Uterus (tissue), 4 donors: ENCODE data around the gene PIK3CB. TPM values are rescaled to one million over a fixed set of nuclear protein-coding genes. Genes with fewer than 3 reads are reported as not detected.
"Not testable (repeated sequence)": the region's sequence is repeated elsewhere in the genome, so short reads cannot be mapped to it uniquely, and the experiment has no call there.

ENCODE experiments used
- DNase-seq, 2 donors: peaks; one replicate each; pipeline ENCODE4 v3.0.0-alpha.2; 2019 to 2020
- H3K27ac ChIP-seq, 2 donors: fragments of 200-600 bp; sonication (generic); 1 replicate in 1 of 2; 2 replicates in 1 of 2; pipeline ENCODE4 v1.5.1; 2016 to 2018
- H3K27me3 ChIP-seq, 2 donors: fragments of 200-600 bp; sonication (generic); one replicate each; pipeline ENCODE4 v1.5.1; 2018 to 2019; ENCODE audit warnings: control low read depth in 1 of 2
- H3K36me3 ChIP-seq, 2 donors: fragments of 200-600 bp; sonication (generic); one replicate each; pipeline ENCODE4 v1.5.1; 2019; ENCODE audit warnings: control low read depth in 1 of 2
- H3K4me1 ChIP-seq, 2 donors: fragments of 200-600 bp; sonication (generic); one replicate each; pipeline ENCODE4 v1.5.1; 2018 to 2019; ENCODE audit warnings: control low read depth in 1 of 2
- H3K4me3 ChIP-seq, 2 donors: fragments of 200-600 bp; sonication (generic); 1 replicate in 1 of 2; 2 replicates in 1 of 2; pipeline ENCODE4 v1.5.1; 2018 to 2019; ENCODE audit warnings: mild to moderate bottlenecking in 1 of 2
- H3K9me3 ChIP-seq, 2 donors: fragments of 200-600 bp; sonication (generic); one replicate each; pipeline ENCODE4 v1.5.1; 2019; ENCODE audit warnings: control low read depth in 1 of 2
- POLR2A ChIP-seq, 2 donors: fragments of 450-650 bp; IDR thresholded peaks; one replicate each; pipeline ENCODE4 v1.6.1; 2016; ENCODE audit warnings: antibody characterized with exemption in 2 of 2, mild to moderate bottlenecking in 1 of 2, moderate library complexity in 1 of 2
- intact Hi-C: fragments of 100-400 bp; cut with DNase I; formaldehyde crosslinking; loops from one replicate; pipeline ENCODE4 v1.15.1; 2023; ENCODE audit warnings: low total_unique reads
- total RNA-seq, 4 donors: library from RNA; depleted of rRNA in 3 of 4; stranded (reverse); fragments of >200 nt in 3 of 4; gene quantifications; one replicate each; pipeline versions ENCODE4 v1.1.0 to v1.2.4, GENCODE V29; 2014 to 2023
- TF ChIP-seq, protein P1 (sequence below), 4 experiments: fragments of 200-600 bp in 2 of 4; fragments of 450-650 bp in 2 of 4; sonication (generic) in 2 of 4; IDR thresholded peaks; one replicate each; pipeline ENCODE4 v1.5.1; 2016 to 2019; ENCODE audit warnings: antibody characterized with exemption in 4 of 4, mild to moderate bottlenecking in 2 of 4, moderate library complexity in 1 of 4
- donor health status: DM: yes; HTN: yes; CAD: no.

PIK3CB gene
- total RNA-seq, 4 donors from 2014 or later, result 5.6 to 37.5 (median 17.0) TPM

DNA sequence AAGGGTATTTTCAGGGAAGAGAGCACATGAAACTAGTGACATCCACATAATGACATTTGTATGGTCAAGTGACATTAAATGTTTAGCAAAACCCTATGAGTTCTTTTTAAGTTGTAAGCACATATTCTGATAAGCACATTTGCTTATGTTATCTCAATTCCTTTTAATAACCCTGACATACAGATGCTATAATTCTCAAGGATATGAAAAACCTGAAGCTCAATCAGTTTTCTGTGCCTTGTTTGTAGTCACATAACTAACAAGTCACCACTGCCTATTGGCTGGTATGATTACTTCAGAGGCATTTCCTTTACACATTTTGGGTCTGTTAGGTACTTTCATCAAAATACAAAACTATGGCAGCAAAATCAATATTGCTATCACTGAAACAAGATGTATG lies 152.1 kb downstream of the PIK3CB start:
- TF ChIP-seq POLR2A (IDR thresholded peaks at IDR 0.05), result no peak
- TF ChIP-seq, protein P1, sequence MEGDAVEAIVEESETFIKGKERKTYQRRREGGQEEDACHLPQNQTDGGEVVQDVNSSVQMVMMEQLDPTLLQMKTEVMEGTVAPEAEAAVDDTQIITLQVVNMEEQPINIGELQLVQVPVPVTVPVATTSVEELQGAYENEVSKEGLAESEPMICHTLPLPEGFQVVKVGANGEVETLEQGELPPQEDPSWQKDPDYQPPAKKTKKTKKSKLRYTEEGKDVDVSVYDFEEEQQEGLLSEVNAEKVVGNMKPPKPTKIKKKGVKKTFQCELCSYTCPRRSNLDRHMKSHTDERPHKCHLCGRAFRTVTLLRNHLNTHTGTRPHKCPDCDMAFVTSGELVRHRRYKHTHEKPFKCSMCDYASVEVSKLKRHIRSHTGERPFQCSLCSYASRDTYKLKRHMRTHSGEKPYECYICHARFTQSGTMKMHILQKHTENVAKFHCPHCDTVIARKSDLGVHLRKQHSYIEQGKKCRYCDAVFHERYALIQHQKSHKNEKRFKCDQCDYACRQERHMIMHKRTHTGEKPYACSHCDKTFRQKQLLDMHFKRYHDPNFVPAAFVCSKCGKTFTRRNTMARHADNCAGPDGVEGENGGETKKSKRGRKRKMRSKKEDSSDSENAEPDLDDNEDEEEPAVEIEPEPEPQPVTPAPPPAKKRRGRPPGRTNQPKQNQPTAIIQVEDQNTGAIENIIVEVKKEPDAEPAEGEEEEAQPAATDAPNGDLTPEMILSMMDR (IDR thresholded peaks at IDR 0.05), result no peak
- Histone ChIP-seq H3K27me3 (no peaks in the 10 kb centered on the region), H3K4me3 (no peak overlapping the region), H3K36me3 (no peaks in the 10 kb centered on the region), H3K27ac (no peak overlapping the region), H3K4me1 (no peaks in the 10 kb centered on the region), H3K9me3 (no peaks in the 10 kb centered on the region)
- DNase-seq, result no peak
- intact Hi-C loops, result no loop called here

DNA sequence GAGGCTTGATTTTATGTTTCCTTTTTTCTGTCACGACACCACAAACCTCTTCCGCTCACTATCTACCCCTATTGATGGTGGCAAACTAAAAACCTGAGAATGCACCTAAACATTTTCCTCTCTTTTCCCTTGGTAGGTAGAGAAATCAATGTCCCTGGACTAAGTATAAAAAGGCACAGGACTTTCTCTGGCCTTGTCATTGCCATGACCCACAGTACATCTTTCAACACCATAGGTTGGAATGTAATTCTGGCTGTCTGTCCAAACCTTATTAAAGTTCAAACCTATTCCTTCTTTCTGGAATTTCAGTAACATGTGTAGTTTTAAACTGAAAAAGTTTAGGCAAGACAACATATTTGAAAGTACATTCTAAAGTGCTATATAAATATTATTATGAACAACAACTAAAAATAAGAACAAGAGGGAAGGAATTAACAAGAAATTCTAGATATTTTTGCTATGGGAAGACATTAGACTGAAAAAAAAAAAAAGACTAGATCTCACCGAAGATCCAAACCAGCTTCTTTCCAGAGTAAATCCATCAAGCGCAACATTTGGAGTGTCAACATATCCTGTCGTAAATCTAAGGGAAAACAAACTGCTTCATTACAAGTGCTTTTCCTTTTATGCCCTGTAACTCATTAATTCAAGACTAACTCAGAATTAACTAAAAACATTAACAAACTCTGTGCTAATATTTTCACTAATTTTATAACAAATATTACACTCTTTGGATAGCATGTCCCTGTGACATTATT lies 153.1 kb downstream of the PIK3CB start:
- no peaks in the 10 kb centered on the region for H3K36me3 ChIP-seq

DNA sequence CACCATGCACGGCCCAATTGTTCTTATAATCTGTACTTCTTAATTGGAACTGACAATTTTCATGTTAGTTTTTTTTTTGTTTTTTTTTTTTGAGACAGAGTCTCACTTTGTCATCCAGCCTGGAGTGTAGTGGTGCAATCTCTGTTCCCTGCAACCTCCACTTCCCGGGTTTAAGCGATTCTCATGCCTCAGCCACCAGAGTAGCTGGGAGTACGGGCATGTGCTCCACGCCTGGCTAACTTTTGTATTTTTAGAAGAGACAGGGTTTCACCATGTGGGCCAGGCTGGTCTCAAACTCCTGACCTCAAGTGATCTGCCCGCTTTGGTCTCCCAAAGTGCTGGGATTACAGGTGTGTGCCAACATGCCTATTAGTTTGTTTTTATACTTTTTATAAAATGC lies 153.8 kb downstream of the PIK3CB start:
- intact Hi-C loops, H3K27me3 ChIP-seq, H3K9me3 ChIP-seq, H3K4me3 ChIP-seq, H3K36me3 ChIP-seq, DNase-seq, H3K27ac ChIP-seq, H3K4me1 ChIP-seq: not testable (repeated sequence)

More for the DNA sequence above, 153.1 kb downstream of the PIK3CB start:
- Histone ChIP-seq H3K9me3 (peaks cover 0 to 4% of the 10 kb centered on the region in 2 donors), H3K4me1 (no peaks in the 10 kb centered on the region), H3K27ac (no peak overlapping the region), H3K4me3 (no peak overlapping the region), H3K27me3 (no peaks in the 10 kb centered on the region)
- TF ChIP-seq, protein P1 (IDR thresholded peaks at IDR 0.05), result no peak
- no peak for TF ChIP-seq POLR2A (IDR thresholded peaks at IDR 0.05)
- no peak for DNase-seq
- intact Hi-C loops, result no loop called here

DNA sequence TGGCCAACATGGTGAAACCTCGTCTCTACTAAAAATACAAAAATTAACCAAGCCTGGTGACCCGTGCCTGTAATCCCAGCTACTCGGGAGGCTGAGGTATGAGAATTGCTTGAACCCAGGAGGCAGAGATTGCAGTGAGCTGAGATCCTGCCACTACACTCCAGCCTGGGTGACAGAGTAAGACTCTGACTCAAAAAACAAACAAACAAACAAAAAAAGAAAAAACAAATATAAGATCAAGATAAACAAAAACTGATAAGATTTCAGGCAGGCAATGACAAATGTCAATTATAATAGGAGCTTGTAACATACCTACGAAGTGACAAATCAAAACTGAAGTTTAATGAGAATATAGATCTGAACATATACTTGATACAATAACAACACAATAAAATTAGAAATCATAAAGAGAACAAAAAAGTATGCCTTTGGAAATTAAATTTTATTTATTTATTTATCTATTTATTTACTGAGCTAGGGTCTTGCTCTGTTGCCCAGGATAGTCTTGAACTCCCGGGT lies 155.8 kb downstream of the PIK3CB start:
- H3K36me3 ChIP-seq, result no peaks in the 10 kb centered on the region
- no peak overlapping the region for H3K27ac ChIP-seq
- peaks cover 0 to 16% of the 10 kb centered on the region in 2 donors for H3K9me3 ChIP-seq
- H3K4me1 ChIP-seq, result no peaks in the 10 kb centered on the region
- TF ChIP-seq, protein P1 (IDR thresholded peaks at IDR 0.05), result no peak
- no peak for TF ChIP-seq POLR2A (IDR thresholded peaks at IDR 0.05)
- DNase-seq, result no peak
- no peaks in the 10 kb centered on the region for H3K27me3 ChIP-seq
- no peak overlapping the region for H3K4me3 ChIP-seq
- intact Hi-C loops, result no loop called here

DNA sequence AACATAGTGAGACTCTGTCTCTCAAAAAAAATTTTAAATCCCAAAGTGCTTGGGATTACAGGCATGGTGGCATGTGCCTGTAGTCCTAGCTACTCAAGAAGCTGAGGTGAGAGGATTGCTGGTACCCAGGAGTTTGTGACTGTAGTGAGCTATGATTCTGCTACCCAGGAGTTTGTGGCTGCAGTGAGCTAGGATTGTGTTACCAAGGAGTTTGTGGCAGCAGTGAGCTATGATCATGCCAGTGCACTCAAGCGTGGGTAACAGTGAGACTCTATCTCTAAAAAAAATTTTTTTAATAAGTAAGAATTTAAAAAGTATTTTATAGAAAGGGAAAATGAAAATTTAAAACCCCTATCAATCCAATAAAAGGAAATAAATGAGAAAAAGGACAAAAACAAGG lies 156.6 kb downstream of the PIK3CB start:
- Histone ChIP-seq H3K4me3 (no peak overlapping the region), H3K27me3 (no peaks in the 10 kb centered on the region), H3K4me1 (no peaks in the 10 kb centered on the region), H3K9me3 (peaks cover 0 to 16% of the 10 kb centered on the region in 2 donors), H3K36me3 (no peaks in the 10 kb centered on the region), H3K27ac (no peak overlapping the region)
- TF ChIP-seq POLR2A (IDR thresholded peaks at IDR 0.05), result no peak
- TF ChIP-seq, protein P1 (IDR thresholded peaks at IDR 0.05), result no peak
- no peak for DNase-seq
- intact Hi-C loops, result no loop called here
